ENCODE data around the gene CRHR1. TPM values are rescaled to one million over a fixed set of nuclear protein-coding genes. Genes with fewer than 3 reads are reported as not detected.
A peak's percentile ranks its signal among the peaks of the same experiment; 100 is the strongest.

Gene CRHR1
- total and polyA plus RNA-seq, 4 experiments from 2014 or later = not detected

DNA sequence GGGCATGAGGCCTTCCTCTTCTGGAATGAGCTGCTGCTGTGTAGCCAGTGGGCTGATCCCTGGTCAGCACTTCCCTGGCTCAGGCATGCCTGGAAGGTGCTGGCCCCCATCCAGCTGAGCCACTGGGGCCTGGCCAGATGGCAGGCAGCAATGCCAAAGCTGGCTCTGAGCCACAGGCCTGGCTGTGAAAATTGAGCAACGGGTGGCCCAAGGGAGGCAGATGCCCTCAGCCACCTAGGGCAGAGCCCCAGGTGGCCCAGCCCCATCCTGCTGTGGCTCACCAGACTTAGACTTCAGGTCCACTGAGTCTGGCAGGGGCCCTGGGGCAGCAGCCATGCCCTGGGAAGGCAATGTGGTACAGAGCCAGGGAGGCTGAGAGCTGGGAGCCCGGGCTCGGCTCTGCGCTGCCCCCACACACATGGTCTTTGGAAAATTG is 8.5 kb upstream of the CRHR1 start:
- peaks cover 17 to 42% of the 10 kb centered on the region in 2 donors for H3K27me3 Mint-ChIP-seq
- H3K27me3 ChIP-seq (ENCODE audit: insufficient read depth, low read length) = peaks cover 6% of the 10 kb centered on the region
- H3K4me3 Mint-ChIP-seq = no peak overlapping the region
- no peak for DNase-seq
- H3K36me3 ChIP-seq (ENCODE audit: insufficient read depth, low read length) = no peaks in the 10 kb centered on the region
- no peak overlapping the region for H3K27ac Mint-ChIP-seq
- H3K9me3 ChIP-seq (ENCODE audit: control insufficient read depth in 1 of 2, low read length in 2 of 2) = no peaks in the 10 kb centered on the region
- no peak overlapping the region for H3K27ac ChIP-seq (ENCODE audit: low read depth, low read length)
- intact Hi-C loops (cut with micrococcal nuclease) = no loop called here
- ChIA-PET POLR2A (ENCODE audit: partially characterized antibody) (no interaction called here), CTCF (ENCODE audit: partially characterized antibody) (no interaction called here)
- H3K4me1 Mint-ChIP-seq = no peaks in the 10 kb centered on the region
- no peak overlapping the region for H3K4me3 ChIP-seq (ENCODE audit: low read length in 2 of 2)
- no peaks in the 10 kb centered on the region for H3K4me1 ChIP-seq (ENCODE audit: insufficient read depth, low read length)
- no peaks in the 10 kb centered on the region for H3K36me3 Mint-ChIP-seq
- H3K9me3 Mint-ChIP-seq = peaks cover 0 to 4% (median 0%) of the 10 kb centered on the region in 8 donors

DNA sequence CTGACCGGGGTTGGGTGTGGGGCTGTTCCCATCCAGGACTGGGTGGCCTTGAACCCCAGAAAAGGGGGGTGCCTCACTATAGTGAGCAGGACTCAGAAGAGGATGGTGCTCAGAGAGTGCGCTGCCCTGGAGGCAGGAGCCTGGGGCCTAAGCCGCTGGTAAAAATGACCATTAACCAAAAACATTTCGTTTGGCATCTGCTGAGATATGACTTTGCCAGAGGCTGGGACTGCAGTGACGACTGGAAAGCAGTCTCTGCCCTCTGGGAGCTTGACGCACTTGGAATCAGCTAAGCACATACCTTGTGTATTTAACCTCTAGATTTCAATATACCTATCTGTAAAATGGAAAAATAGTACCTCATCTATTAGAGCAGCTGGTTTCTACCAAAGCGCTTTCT is 7.2 kb upstream of the CRHR1 start:
- intact Hi-C loops (cut with micrococcal nuclease) = no loop called here
- ChIA-PET POLR2A (ENCODE audit: partially characterized antibody) (no interaction called here), CTCF (ENCODE audit: partially characterized antibody) (no interaction called here)
- no peaks in the 10 kb centered on the region for H3K36me3 Mint-ChIP-seq
- Histone ChIP-seq H3K27me3 (ENCODE audit: insufficient read depth, low read length) (peaks cover 6% of the 10 kb centered on the region), H3K4me1 (ENCODE audit: insufficient read depth, low read length) (no peaks in the 10 kb centered on the region), H3K4me3 (ENCODE audit: low read length in 2 of 2) (no peak overlapping the region), H3K36me3 (ENCODE audit: insufficient read depth, low read length) (no peaks in the 10 kb centered on the region), H3K27ac (ENCODE audit: low read depth, low read length) (no peak overlapping the region), H3K9me3 (ENCODE audit: control insufficient read depth in 1 of 2, low read length in 2 of 2) (no peaks in the 10 kb centered on the region)
- DNase-seq = no peak
- H3K27ac Mint-ChIP-seq = no peak overlapping the region
- H3K27me3 Mint-ChIP-seq = peaks cover 18 to 41% of the 10 kb centered on the region in 2 donors
- H3K9me3 Mint-ChIP-seq = peaks cover 0 to 4% (median 0%) of the 10 kb centered on the region in 8 donors
- no peaks in the 10 kb centered on the region for H3K4me1 Mint-ChIP-seq
- no peak overlapping the region for H3K4me3 Mint-ChIP-seq

DNA sequence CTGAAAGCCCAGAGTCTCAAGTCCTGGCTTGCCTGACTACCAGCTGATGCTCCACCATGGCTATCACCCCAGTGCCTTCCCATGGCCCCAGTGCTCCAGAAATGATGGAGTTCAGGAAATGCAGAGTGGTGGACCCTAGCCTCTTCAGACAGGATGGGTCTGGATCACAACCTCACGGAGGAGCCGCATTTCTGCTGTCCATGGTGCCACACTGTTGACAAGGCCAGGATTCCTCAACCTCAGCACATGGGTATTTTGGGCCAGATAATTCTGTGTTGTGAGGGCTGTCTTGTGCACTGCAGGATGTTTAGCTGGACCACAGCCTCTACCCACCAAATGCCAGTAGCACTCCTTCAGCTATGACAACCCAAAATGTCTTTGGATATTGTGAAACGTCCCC is 6.7 kb upstream of the CRHR1 start:
- H3K27ac ChIP-seq (ENCODE audit: low read depth, low read length) = no peak overlapping the region
- no peak overlapping the region for H3K4me3 Mint-ChIP-seq
- ChIA-PET CTCF (ENCODE audit: partially characterized antibody) (no interaction called here), POLR2A (ENCODE audit: partially characterized antibody) (no interaction called here)
- no peaks in the 10 kb centered on the region for H3K36me3 Mint-ChIP-seq
- no peak for DNase-seq
- no peaks in the 10 kb centered on the region for H3K4me1 ChIP-seq (ENCODE audit: insufficient read depth, low read length)
- intact Hi-C loops (cut with micrococcal nuclease) = no loop called here
- H3K27me3 ChIP-seq (ENCODE audit: insufficient read depth, low read length) = peaks cover 6% of the 10 kb centered on the region
- no peak overlapping the region for H3K27ac Mint-ChIP-seq
- no peaks in the 10 kb centered on the region for H3K9me3 ChIP-seq (ENCODE audit: control insufficient read depth in 1 of 2, low read length in 2 of 2)
- H3K4me3 ChIP-seq (ENCODE audit: low read length in 2 of 2) = no peak overlapping the region
- H3K9me3 Mint-ChIP-seq = peaks cover 0 to 4% (median 0%) of the 10 kb centered on the region in 8 donors
- H3K36me3 ChIP-seq (ENCODE audit: insufficient read depth, low read length) = no peaks in the 10 kb centered on the region
- peaks cover 22 to 46% of the 10 kb centered on the region in 2 donors for H3K27me3 Mint-ChIP-seq
- H3K4me1 Mint-ChIP-seq = no peaks in the 10 kb centered on the region

DNA sequence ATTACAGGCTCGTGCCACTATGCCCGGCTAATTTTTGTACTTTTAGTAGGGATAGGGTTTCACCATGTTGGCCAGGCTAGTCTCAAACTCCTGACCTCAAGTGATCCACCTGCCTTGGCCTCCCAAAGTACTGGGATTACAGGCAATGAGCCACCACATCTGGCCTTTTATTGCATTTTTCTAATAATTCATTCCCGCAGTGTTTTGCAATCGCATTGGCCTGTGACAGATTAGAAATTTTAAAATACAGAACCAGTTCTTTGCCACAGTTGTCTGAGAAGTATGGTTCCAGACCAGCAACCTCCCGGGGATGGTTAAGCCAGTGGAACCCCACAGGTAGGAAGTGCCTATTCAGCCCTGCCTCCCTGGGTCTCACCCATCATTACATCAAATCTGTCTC is 3.2 kb upstream of the CRHR1 start:
- DNase-seq = no peak
- intact Hi-C loops (cut with micrococcal nuclease) = no loop called here
- peaks cover 25 to 38% of the 10 kb centered on the region in 2 donors for H3K27me3 Mint-ChIP-seq
- CTCF ChIA-PET (ENCODE audit: partially characterized antibody) = no interaction called here
- H3K27ac Mint-ChIP-seq = no peak overlapping the region
- H3K9me3 Mint-ChIP-seq = no peaks in the 10 kb centered on the region
- POLR2A ChIA-PET (ENCODE audit: partially characterized antibody) = no interaction called here
- H3K4me1 Mint-ChIP-seq = peaks cover 1 to 4% (median 3%) of the 10 kb centered on the region in 4 donors
- Histone ChIP-seq H3K27me3 (ENCODE audit: insufficient read depth, low read length) (peaks cover 9% of the 10 kb centered on the region), H3K9me3 (ENCODE audit: control insufficient read depth in 1 of 2, low read length in 2 of 2) (no peaks in the 10 kb centered on the region), H3K36me3 (ENCODE audit: insufficient read depth, low read length) (no peaks in the 10 kb centered on the region), H3K4me3 (ENCODE audit: low read length in 2 of 2) (no peak overlapping the region), H3K4me1 (ENCODE audit: insufficient read depth, low read length) (peaks cover 14% of the 10 kb centered on the region), H3K27ac (ENCODE audit: low read depth, low read length) (no peak overlapping the region)
- H3K4me3 Mint-ChIP-seq = no peak overlapping the region
- no peaks in the 10 kb centered on the region for H3K36me3 Mint-ChIP-seq

DNA sequence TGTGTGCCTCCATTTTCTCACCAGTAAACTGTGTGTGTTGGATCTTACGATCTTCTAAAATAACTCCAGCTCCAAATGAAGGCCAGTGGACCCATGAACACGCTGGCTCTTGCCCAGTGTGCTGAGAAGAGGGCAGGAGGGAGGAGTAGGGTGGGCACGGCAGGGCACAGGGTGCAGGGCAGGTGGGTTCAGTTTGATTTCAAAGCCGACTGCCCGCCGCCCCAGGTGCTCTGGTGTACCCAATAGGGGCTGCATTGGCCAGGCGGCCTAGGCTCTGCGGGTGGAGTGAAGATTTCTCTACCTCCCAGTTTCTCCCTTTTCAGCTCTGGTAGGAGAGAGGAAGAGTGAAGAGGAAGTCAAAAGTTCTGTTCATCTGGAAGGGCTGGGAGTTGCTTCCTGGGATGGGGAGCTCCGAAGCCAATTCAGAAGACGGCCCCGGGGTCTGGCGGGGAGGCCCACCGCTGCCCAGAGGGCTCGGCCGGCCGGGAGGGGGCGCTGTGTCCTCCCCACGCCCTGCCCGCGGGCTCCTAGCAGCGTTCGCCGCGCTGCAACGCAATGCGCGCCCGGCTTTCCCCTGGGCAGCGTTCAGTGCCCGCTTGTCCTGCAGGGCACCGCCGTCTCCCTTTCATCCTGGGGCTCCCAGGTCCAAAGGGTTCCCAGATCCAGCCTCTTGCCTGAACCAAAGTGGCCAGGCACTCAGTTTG is 1.1 kb upstream of the CRHR1 start:
- Histone ChIP-seq H3K36me3 (ENCODE audit: insufficient read depth, low read length) (no peaks in the 10 kb centered on the region), H3K9me3 (ENCODE audit: control insufficient read depth in 1 of 2, low read length in 2 of 2) (no peaks in the 10 kb centered on the region), H3K4me3 (ENCODE audit: low read length in 2 of 2) (no peak overlapping the region), H3K4me1 (ENCODE audit: insufficient read depth, low read length) (peaks cover 14% of the 10 kb centered on the region), H3K27ac (ENCODE audit: low read depth, low read length) (no peak overlapping the region), H3K27me3 (ENCODE audit: insufficient read depth, low read length) (peaks cover 4% of the 10 kb centered on the region)
- Mint-ChIP-seq H3K4me3 (peak overlapping the region; percentile 69 to 85 (median 80)), H3K4me1 (peaks cover 1 to 4% (median 3%) of the 10 kb centered on the region in 4 donors), H3K36me3 (no peaks in the 10 kb centered on the region), H3K9me3 (no peaks in the 10 kb centered on the region), H3K27me3 (peaks cover 28 to 42% of the 10 kb centered on the region in 2 donors), H3K27ac (no peak overlapping the region)
- intact Hi-C loops (cut with micrococcal nuclease) = no loop called here
- ChIA-PET CTCF (ENCODE audit: partially characterized antibody) (interaction anchor here (1.3 to 2.2 kb wide), 3 partner anchors 11 to 41 kb away, joined by 4 to 5 read pairs (median 4); no protein-coding TSS in a partner anchor), POLR2A (ENCODE audit: partially characterized antibody) (no interaction called here)
- DNase-seq = peak in 3 of 5 donors; percentile 17 to 25 (median 23)

DNA sequence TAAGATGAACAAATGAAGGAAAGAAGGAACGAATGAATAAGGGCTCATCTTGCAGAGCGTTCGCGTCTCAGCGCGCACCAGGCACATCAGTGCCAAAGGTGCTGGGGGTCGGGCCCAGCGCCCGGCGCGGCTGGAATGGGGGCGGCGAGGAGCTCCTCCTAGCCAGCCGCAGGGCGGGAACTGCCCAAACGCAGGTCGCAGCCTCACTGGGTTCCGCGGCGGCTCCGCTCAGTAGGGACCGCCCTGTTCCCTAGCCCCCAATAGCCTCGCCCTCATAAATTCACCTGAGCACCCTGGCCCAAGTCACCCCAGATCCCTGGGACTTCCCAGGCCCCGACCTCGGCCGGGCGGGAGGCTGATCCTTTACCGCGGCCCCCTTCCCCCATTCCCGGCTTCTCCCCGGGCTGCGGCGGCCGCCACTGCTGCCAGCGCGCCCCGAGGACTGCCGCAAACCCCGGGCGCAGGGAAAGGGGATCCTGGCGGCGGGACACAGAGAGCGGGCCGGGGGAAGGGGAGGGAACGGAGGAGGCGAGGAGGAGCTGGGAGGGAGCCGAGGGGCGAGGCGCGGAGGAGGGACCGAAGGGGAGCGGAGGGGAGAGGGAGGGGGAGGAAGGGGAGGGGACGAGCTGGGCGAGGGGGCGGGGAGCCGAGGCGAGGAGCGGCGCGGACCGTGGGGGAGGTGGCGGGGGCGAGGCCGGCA is 377 bp upstream of the CRHR1 start:
- no peak overlapping the region for H3K4me3 ChIP-seq (ENCODE audit: low read length in 2 of 2)

DNA sequence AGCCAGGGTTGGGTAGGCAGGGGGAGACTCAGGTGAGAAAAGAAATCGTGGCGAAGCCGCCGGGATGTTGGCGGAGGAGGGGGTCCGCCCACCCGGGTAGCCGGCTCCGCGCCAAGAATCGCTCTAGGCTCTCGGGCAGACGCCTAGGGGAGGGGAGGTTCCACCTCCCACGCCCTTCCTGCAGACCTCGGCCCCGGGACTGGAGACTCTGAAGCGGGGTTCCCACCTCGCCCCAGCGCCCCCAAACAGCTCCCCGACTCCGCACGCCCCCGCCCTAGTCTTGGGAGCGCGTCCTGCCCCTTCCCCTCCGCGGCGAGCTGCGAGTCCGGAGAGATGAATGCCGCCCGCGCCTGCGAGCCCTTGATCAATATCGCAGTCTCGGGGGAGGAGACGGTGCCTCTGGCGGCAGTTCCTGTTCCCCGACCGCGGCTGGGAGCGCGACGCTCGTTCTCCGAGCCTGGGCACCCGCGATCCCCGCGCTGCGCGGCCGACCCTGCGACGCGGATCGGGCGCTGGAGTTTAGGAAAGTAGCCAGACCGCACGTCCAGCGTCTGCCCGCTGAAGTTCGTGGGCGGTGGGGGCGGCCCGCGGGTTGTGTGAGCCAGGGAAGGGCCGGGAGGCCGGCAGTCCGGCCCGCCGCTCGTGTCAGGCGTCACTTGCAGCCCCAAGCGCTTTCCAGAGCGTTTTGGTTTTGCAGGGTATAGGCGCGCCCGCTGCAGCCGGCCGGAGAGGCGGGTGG is 790 bp downstream of the CRHR1 start:
- CTCF ChIA-PET (ENCODE audit: partially characterized antibody) = no interaction called here
- Histone ChIP-seq H3K36me3 (ENCODE audit: insufficient read depth, low read length) (no peaks in the 10 kb centered on the region), H3K27ac (ENCODE audit: low read depth, low read length) (no peak overlapping the region), H3K4me3 (ENCODE audit: low read length in 2 of 2) (peak overlapping the region in 1 of 2 donors; percentile 41), H3K27me3 (ENCODE audit: insufficient read depth, low read length) (peaks cover 4% of the 10 kb centered on the region), H3K9me3 (ENCODE audit: control insufficient read depth in 1 of 2, low read length in 2 of 2) (no peaks in the 10 kb centered on the region), H3K4me1 (ENCODE audit: insufficient read depth, low read length) (peaks cover 14% of the 10 kb centered on the region)
- Mint-ChIP-seq H3K27ac (peak overlapping the region in 1 of 7 donors; percentile 23), H3K4me1 (peaks cover 1 to 4% (median 3%) of the 10 kb centered on the region in 4 donors), H3K27me3 (peaks cover 33 to 44% of the 10 kb centered on the region in 2 donors), H3K9me3 (no peaks in the 10 kb centered on the region), H3K4me3 (peak overlapping the region; percentile 73 to 84 (median 80)), H3K36me3 (no peaks in the 10 kb centered on the region)
- intact Hi-C loops (cut with micrococcal nuclease) = no loop called here
- POLR2A ChIA-PET (ENCODE audit: partially characterized antibody) = no interaction called here
- DNase-seq = peak in 3 of 5 donors; percentile 29 to 37 (median 29)

More for the DNA sequence above, 377 bp upstream of the CRHR1 start:
- intact Hi-C loops (cut with micrococcal nuclease) = no loop called here
- peaks cover 14% of the 10 kb centered on the region for H3K4me1 ChIP-seq (ENCODE audit: insufficient read depth, low read length)
- H3K4me1 Mint-ChIP-seq = peaks cover 1 to 4% (median 3%) of the 10 kb centered on the region in 4 donors
- no peak for DNase-seq
- ChIA-PET POLR2A (ENCODE audit: partially characterized antibody) (no interaction called here), CTCF (ENCODE audit: partially characterized antibody) (interaction anchor here (2.2 kb wide), 1 partner anchor 12 kb away, joined by 5 read pairs; no protein-coding TSS in a partner anchor)
- no peaks in the 10 kb centered on the region for H3K36me3 Mint-ChIP-seq
- no peak overlapping the region for H3K27ac ChIP-seq (ENCODE audit: low read depth, low read length)
- no peaks in the 10 kb centered on the region for H3K9me3 ChIP-seq (ENCODE audit: control insufficient read depth in 1 of 2, low read length in 2 of 2)
- H3K9me3 Mint-ChIP-seq = no peaks in the 10 kb centered on the region
- H3K27me3 ChIP-seq (ENCODE audit: insufficient read depth, low read length) = peaks cover 4% of the 10 kb centered on the region
- H3K27ac Mint-ChIP-seq = no peak overlapping the region
- no peaks in the 10 kb centered on the region for H3K36me3 ChIP-seq (ENCODE audit: insufficient read depth, low read length)
- peaks cover 30 to 45% of the 10 kb centered on the region in 2 donors for H3K27me3 Mint-ChIP-seq
- H3K4me3 Mint-ChIP-seq = peak overlapping the region; percentile 69 to 85 (median 80)

Data from CD4-positive, alpha-beta memory T cell (primary cell).